Endodermal cell (in vitro differentiated cells): ENCODE data around the gene PGAM5. TPM values are rescaled to one million over a fixed set of nuclear protein-coding genes. Genes with fewer than 3 reads are reported as not detected.

Experiments
- DNase-seq: peaks from one replicate; pipeline ENCODE4 v3.0.0-alpha.2; 2017
- H3K27ac ChIP-seq: 2 replicates; pipeline ENCODE4 v1.5.1; 2013; ENCODE audit warnings: mild to moderate bottlenecking, low read depth, low read length, moderate library complexity
- H3K27me3 ChIP-seq: 2 replicates; pipeline ENCODE4 v1.6.1; 2013; ENCODE audit warnings: mild to moderate bottlenecking, low read length, moderate library complexity; ENCODE audit not compliant: insufficient read depth, control insufficient read depth, poor library complexity, severe bottlenecking
- H3K36me3 ChIP-seq: 2 replicates; pipeline ENCODE4 v1.7.0; 2013; ENCODE audit warnings: mild to moderate bottlenecking, low read length, moderate library complexity; ENCODE audit not compliant: control insufficient read depth, insufficient read depth
- H3K4me1 ChIP-seq: one replicate; pipeline ENCODE4 v1.7.0; 2013; ENCODE audit warnings: low read length; ENCODE audit not compliant: control insufficient read depth, insufficient read depth
- H3K4me3 ChIP-seq: 2 replicates; pipeline ENCODE4 v1.5.1; 2013; ENCODE audit warnings: mild to moderate bottlenecking, low read length, moderate library complexity
- H3K9ac ChIP-seq: 2 replicates; pipeline ENCODE4 v1.6.1; 2013; ENCODE audit warnings: mild to moderate bottlenecking, low read length, moderate library complexity; ENCODE audit not compliant: poor library complexity, severe bottlenecking; ENCODE audit errors: extremely low read depth
- H3K9me3 ChIP-seq: 2 replicates; pipeline ENCODE4 v1.6.1; 2013; ENCODE audit warnings: mild to moderate bottlenecking, low read length, moderate library complexity; ENCODE audit not compliant: control insufficient read depth
- H3K27ac Mint-ChIP-seq: 2 replicates; pipeline ENCODE4 v1.8.0; 2020; ENCODE audit warnings: mixed read lengths
- H3K27me3 Mint-ChIP-seq: 2 replicates; pipeline ENCODE4 v1.8.0; 2021; ENCODE audit warnings: mild to moderate bottlenecking, mixed read lengths; ENCODE audit not compliant: insufficient read depth
- H3K36me3 Mint-ChIP-seq: 2 replicates; pipeline ENCODE4 v1.8.0; 2020; ENCODE audit warnings: low read depth, mixed read lengths
- H3K4me1 Mint-ChIP-seq: 2 replicates; pipeline ENCODE4 v1.8.0; 2020; ENCODE audit warnings: mixed read lengths
- H3K4me3 Mint-ChIP-seq: 2 replicates; pipeline ENCODE4 v1.8.0; 2020; ENCODE audit warnings: mild to moderate bottlenecking, moderate library complexity, mixed read lengths
- H3K9me3 Mint-ChIP-seq: 2 replicates; pipeline ENCODE4 v1.8.0; 2020; ENCODE audit warnings: mild to moderate bottlenecking, mixed read lengths
- WGBS, 2 experiments: methylation state at CpG; one replicate each; pipeline versions ENCODE4 v1.1.5 to v1.1.7; 2013; ENCODE audit warnings: missing lambda C conversion rate in 2 of 2, mixed read lengths in 1 of 2; ENCODE audit not compliant: insufficient coverage in 1 of 2, insufficient read length in 1 of 2; 5-methylcytosine and 5-hydroxymethylcytosine counted together
- long read RNA-seq, 4 experiments: library from polyadenylated mRNA in 2 of 4; library from RNA in 1 of 4; library from capped mRNA in 1 of 4; stranded (forward) in 3 of 4; unstranded in 1 of 4; transcript quantifications; one replicate each; pipeline ENCODE4 v2.0.0, GENCODE V29; 2020 to 2021; ENCODE audit warnings: inconsistent platforms in 1 of 4
- polyA plus RNA-seq, 2 experiments: library from polyadenylated mRNA; stranded (reverse); fragments of 50-300 nt; gene quantifications; one replicate each; pipeline ENCODE4 v1.2.3, GENCODE V29; 2013
- total RNA-seq, 2 donors: library from RNA; stranded (reverse); fragmentation: NEBNext Ultra II Directional in 1 of 2; extraction: Animal tissue kit (Norgen Biotek cat#: 25700) in 1 of 2; gene quantifications; 2 replicates in 1 of 2; 3 replicates in 1 of 2; pipeline ENCODE4 v1.2.1, GENCODE V29; 2021
- TF ChIP-seq, protein P1 (sequence below): fragments of 200-600 bp; sonication (generic); conservative IDR thresholded peaks from 2 replicates; pipeline ENCODE4 v1.5.0; 2021; ENCODE audit warnings: antibody characterized with exemption, mild to moderate bottlenecking

Gene PGAM5
- total RNA-seq = 10 to 100 TPM; 60.2 to 64.3 TPM
- polyA plus RNA-seq (2013, experiment 1 of 2) = 34.9 TPM
- polyA plus RNA-seq (2013, experiment 2 of 2) = 37.3 TPM
- long read RNA-seq, experiment 1, partial matches to known transcripts = 14 of 19 reads
- long read RNA-seq, experiment 1, other reads (novel, unspliced or antisense) = 1 of 19 reads
- long read RNA-seq, experiment 2, transcript PGAM5-203 (6 exons, 2,834 nt) = major isoform, 13 of 40 reads
- long read RNA-seq, experiment 2, partial matches to known transcripts = 1 of 40 reads
- long read RNA-seq, experiment 2, other reads (novel, unspliced or antisense) = 26 of 40 reads
- long read RNA-seq, experiment 3, partial matches to known transcripts = 0 of 1 reads
- long read RNA-seq, experiment 3, other reads (novel, unspliced or antisense) = 1 of 1 reads
- long read RNA-seq, experiment 4 = 0 reads

DNA sequence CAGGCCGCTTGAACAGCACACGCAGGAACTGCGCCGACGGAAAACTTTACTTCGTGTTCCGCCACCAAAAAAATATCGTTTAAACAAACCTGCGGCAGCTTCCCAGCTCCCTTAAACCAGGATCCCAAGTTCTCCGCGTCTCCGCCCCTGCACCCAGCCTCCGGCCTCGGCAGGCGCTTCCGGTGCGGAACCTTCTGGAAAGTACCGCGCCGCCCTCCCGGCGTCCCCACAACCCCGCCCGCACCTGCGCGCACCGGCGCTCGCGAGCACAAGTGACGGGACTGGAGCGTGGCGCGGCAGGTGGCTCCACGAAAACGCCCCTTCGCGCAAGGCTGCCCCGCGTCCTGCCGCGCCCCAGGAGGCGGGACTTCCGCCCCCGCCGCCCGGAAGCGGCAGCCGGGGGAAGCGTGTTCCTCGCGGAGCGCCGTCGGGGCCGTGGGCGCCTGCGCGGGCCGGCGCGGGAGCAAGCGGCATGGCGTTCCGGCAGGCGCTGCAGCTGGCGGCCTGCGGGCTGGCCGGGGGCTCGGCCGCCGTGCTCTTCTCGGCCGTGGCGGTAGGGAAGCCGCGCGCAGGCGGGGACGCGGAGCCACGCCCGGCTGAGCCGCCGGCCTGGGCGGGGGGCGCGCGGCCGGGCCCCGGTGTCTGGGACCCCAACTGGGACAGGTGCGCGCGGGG is at the start of gene PGAM5:
Gene PGAM5, plus strand, starts transcription at position 438 of the 675 bp plus-strand sequence. Its CDS starts 35 bp downstream, at position 473.
- Mint-ChIP-seq H3K27me3 (no peaks in the 10 kb centered on the region), H3K36me3 (peaks cover 28% of the 10 kb centered on the region), H3K4me3 (peak within 1 kb of the TSS; percentile 89), H3K27ac (peak within 1 kb of the TSS; percentile 96), H3K4me1 (peaks cover 2% of the 10 kb centered on the region), H3K9me3 (no peaks in the 10 kb centered on the region)
- Histone ChIP-seq H3K36me3 (peaks cover 13% of the 10 kb centered on the region), H3K27me3 (no peaks in the 10 kb centered on the region), H3K9me3 (no peaks in the 10 kb centered on the region), H3K4me3 (peak within 1 kb of the TSS; percentile 92), H3K27ac (peak within 1 kb of the TSS; percentile 77), H3K4me1 (no peaks in the 10 kb centered on the region), H3K9ac (peak within 1 kb of the TSS; percentile 84)
- TF ChIP-seq, protein P1, sequence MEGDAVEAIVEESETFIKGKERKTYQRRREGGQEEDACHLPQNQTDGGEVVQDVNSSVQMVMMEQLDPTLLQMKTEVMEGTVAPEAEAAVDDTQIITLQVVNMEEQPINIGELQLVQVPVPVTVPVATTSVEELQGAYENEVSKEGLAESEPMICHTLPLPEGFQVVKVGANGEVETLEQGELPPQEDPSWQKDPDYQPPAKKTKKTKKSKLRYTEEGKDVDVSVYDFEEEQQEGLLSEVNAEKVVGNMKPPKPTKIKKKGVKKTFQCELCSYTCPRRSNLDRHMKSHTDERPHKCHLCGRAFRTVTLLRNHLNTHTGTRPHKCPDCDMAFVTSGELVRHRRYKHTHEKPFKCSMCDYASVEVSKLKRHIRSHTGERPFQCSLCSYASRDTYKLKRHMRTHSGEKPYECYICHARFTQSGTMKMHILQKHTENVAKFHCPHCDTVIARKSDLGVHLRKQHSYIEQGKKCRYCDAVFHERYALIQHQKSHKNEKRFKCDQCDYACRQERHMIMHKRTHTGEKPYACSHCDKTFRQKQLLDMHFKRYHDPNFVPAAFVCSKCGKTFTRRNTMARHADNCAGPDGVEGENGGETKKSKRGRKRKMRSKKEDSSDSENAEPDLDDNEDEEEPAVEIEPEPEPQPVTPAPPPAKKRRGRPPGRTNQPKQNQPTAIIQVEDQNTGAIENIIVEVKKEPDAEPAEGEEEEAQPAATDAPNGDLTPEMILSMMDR = no peak
- DNase-seq = peak; percentile 91
- 0% methylated on average over 20 to 94 of the region's 94 CpGs for WGBS, 2 experiments

GRCh38 chr12:132660996-132661395 is 49.6 kb upstream of the PGAM5 start:
- Histone ChIP-seq H3K9ac (no peak overlapping the region), H3K27me3 (no peaks in the 10 kb centered on the region), H3K4me3 (no peak overlapping the region), H3K27ac (no peak overlapping the region), H3K4me1 (peaks cover 6% of the 10 kb centered on the region), H3K36me3 (peaks cover 94% of the 10 kb centered on the region), H3K9me3 (no peaks in the 10 kb centered on the region)
- Mint-ChIP-seq H3K4me1 (peaks cover 17% of the 10 kb centered on the region), H3K27ac (no peak overlapping the region), H3K4me3 (no peak overlapping the region), H3K36me3 (peaks cover 88% of the 10 kb centered on the region), H3K9me3 (no peaks in the 10 kb centered on the region), H3K27me3 (no peaks in the 10 kb centered on the region)
- TF ChIP-seq, protein P1 = no peak
- no peak for DNase-seq
- 91 to 94% methylated on average over 7 to 11 of the region's 11 CpGs for WGBS, 2 experiments

DNA sequence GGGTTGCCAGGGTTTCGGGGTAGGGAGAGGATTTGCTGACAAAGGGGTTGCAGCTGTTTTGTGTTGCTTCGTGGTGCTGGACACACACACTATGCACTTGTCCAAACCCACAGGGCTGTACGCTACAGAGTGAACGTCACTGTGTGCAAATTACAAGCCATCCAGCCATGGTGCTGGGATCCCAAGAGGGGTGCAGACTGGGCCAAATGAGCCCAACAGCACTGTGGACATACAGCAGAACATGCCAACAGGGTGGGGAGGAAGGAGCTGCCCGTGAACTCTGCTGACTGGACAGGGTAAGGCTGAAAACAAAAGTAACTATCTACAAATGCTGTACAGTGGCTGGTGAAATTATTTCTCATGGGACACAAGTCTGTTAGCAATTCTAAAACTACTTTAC is 48.7 kb upstream of the PGAM5 start:
- Histone ChIP-seq H3K9me3 (no peaks in the 10 kb centered on the region), H3K27ac (no peak overlapping the region), H3K27me3 (no peaks in the 10 kb centered on the region), H3K9ac (no peak overlapping the region), H3K4me1 (peaks cover 6% of the 10 kb centered on the region), H3K4me3 (no peak overlapping the region), H3K36me3 (peaks cover 97% of the 10 kb centered on the region)
- Mint-ChIP-seq H3K4me3 (no peak overlapping the region), H3K9me3 (no peaks in the 10 kb centered on the region), H3K4me1 (peaks cover 17% of the 10 kb centered on the region), H3K36me3 (peaks cover 92% of the 10 kb centered on the region), H3K27me3 (no peaks in the 10 kb centered on the region), H3K27ac (no peak overlapping the region)
- TF ChIP-seq, protein P1 = no peak
- WGBS, 2 experiments = 82 to 83% methylated on average over 4 to 5 of the region's 5 CpGs
- DNase-seq = no peak
